PC-9 (cell line): ENCODE measurements around the gene SLC35B2.

ENCODE experiments used
- EZH2 ChIP-seq: fragments of 200-600 bp; sonication (generic); IDR thresholded peaks from 2 replicates; pipeline ENCODE4 v1.8.0; 2017; ENCODE audit warnings: antibody characterized with exemption, low read depth
- TF ChIP-seq, protein P1 (sequence below): fragments of 200-600 bp; sonication (generic); conservative IDR thresholded peaks from 2 replicates; pipeline ENCODE4 v1.6.1; 2017; ENCODE audit warnings: mixed run types, antibody characterized with exemption, mild to moderate bottlenecking, moderate library complexity

DNA sequence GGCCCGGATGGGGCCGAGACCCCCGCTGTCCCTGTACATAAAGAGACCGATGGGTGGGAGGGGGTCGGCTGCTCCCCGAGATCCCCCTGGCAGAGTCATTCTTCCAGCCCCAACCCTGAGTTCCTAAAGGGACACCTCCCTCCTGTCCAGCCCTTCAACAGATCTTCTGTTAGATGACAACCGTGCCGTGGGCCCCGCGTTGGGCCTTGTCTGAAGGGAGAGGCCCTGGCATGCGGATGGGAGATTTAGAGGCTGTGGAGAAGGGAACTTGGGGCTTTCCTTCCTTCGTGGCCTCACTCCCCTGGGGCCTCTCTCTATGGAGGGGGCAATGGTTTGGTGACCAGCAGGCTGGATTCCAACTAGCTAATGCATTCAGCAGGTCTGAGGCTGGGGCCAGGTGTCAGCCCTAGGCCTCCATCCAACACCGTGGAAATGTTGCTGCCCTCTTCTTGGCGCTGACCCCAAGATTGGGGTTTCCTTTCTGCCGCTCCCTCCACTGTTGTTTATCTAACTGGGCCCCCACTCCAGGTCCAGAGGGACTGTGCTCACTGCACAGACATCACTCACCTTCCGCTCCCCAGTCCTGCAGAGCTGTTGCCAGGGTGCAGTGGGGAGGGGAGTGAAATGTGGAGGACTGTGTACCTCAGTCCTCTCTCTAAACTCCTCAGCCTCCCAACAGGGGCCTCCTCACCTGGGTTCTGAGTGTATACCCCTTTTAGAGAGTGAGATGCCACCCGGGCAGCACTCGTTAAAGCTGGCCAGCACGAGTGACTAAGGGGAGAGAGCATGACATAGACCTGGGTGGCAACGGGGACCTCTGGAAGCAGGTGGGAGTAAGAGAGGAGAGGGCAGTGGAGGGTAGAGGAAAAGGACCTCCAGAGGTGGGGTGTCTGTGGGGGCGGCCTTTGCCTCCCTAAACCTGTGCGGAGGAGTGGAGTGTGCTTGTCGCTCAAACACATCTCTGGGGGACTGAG lies 19.6 kb upstream of the SLC35B2 start:
- TF ChIP-seq EZH2, result no peak
- TF ChIP-seq, protein P1, sequence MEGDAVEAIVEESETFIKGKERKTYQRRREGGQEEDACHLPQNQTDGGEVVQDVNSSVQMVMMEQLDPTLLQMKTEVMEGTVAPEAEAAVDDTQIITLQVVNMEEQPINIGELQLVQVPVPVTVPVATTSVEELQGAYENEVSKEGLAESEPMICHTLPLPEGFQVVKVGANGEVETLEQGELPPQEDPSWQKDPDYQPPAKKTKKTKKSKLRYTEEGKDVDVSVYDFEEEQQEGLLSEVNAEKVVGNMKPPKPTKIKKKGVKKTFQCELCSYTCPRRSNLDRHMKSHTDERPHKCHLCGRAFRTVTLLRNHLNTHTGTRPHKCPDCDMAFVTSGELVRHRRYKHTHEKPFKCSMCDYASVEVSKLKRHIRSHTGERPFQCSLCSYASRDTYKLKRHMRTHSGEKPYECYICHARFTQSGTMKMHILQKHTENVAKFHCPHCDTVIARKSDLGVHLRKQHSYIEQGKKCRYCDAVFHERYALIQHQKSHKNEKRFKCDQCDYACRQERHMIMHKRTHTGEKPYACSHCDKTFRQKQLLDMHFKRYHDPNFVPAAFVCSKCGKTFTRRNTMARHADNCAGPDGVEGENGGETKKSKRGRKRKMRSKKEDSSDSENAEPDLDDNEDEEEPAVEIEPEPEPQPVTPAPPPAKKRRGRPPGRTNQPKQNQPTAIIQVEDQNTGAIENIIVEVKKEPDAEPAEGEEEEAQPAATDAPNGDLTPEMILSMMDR, result no peak
